Measurements from ENCODE around the gene WBP4. TPM values are rescaled to one million over a fixed set of nuclear protein-coding genes. Genes with fewer than 3 reads are reported as not detected.

The WBP4 gene
- total RNA-seq, 6 experiments from 2014 or later, result 3.8 to 6.9 (median 4.6) TPM

- ATAC-seq (peak; percentile 72 to 80 (median 75)), DNase-seq (peak; percentile 94 to 96 (median 95))
- WGBS (ENCODE audit: insufficient coverage, low coverage, low lambda C conversion rate, missing lambda C conversion rate), result 0% methylated on average over 12 of the region's 57 CpGs
- Histone ChIP-seq H3K4me3 (peak overlapping the region; percentile 64 to 80 (median 78)), H3K36me3 (peaks cover 0 to under 1% (median 0%) of the 10 kb centered on the region in 4 donors), H3K27me3 (no peaks in the 10 kb centered on the region), H3K27ac (peak overlapping the region; percentile 89 to 99 (median 92)), H3K4me1 (peaks cover 0 to 54% (median 17%) of the 10 kb centered on the region in 4 donors), H3K9me3 (no peaks in the 10 kb centered on the region)
- intact Hi-C loops (cut with DNase I), result no loop called here
- TF ChIP-seq CTCF (IDR thresholded peaks at IDR 0.05), result peak; percentile 19 to 43 (median 32)
- peak; percentile 65 for TF ChIP-seq POLR2A (IDR thresholded peaks at IDR 0.05)
These were observed 1.1 kb upstream of the WBP4 start for GRCh38 chr13:41060082-41060723.

- no peak for TF ChIP-seq POLR2A (IDR thresholded peaks at IDR 0.05)
- no peak for TF ChIP-seq CTCF (IDR thresholded peaks at IDR 0.05)
- ATAC-seq, result peak; percentile 56 to 68 (median 62)
- Histone ChIP-seq H3K4me3 (peak overlapping the region; percentile 64 to 80 (median 78)), H3K4me1 (peaks cover 0 to 49% (median 15%) of the 10 kb centered on the region in 4 donors), H3K27me3 (no peaks in the 10 kb centered on the region), H3K27ac (peak overlapping the region; percentile 89 to 99 (median 92)), H3K9me3 (no peaks in the 10 kb centered on the region), H3K36me3 (peaks cover 0 to 6% (median 0%) of the 10 kb centered on the region in 4 donors)
- intact Hi-C loops (cut with DNase I), result no loop called here
- DNase-seq, result peak in 2 of 3 donors; percentile 88 to 91
- WGBS (ENCODE audit: insufficient coverage, low coverage, low lambda C conversion rate, missing lambda C conversion rate), result 0% methylated on average over 5 of the region's 35 CpGs
These were observed 610 bp upstream of the WBP4 start for GRCh38 chr13:41060724-41061074.

GRCh38 chr13:41061914-41062837 is 867 bp downstream of the WBP4 start:
- 1% methylated on average over 15 of the region's 24 CpGs for WGBS (ENCODE audit: insufficient coverage, low coverage, low lambda C conversion rate, missing lambda C conversion rate)
- intact Hi-C loops (cut with DNase I), result no loop called here
- H3K4me3 ChIP-seq, result peak overlapping the region; percentile 64 to 80 (median 78)
- TF ChIP-seq CTCF (IDR thresholded peaks at IDR 0.05) (no peak), POLR2A (IDR thresholded peaks at IDR 0.05) (no peak)
- peak overlapping the region; percentile 89 to 99 (median 92) for H3K27ac ChIP-seq
- no peaks in the 10 kb centered on the region for H3K9me3 ChIP-seq
- peaks cover 0 to 21% (median 2%) of the 10 kb centered on the region in 4 donors for H3K36me3 ChIP-seq
- DNase-seq (no peak), ATAC-seq (peak; percentile 33 to 46 (median 38))
- no peaks in the 10 kb centered on the region for H3K27me3 ChIP-seq
- H3K4me1 ChIP-seq, result peaks cover 0 to 34% (median 13%) of the 10 kb centered on the region in 4 donors

- WGBS (ENCODE audit: insufficient coverage, low coverage, low lambda C conversion rate, missing lambda C conversion rate), result 58% methylated on average over 2 of the region's 2 CpGs
- TF ChIP-seq CTCF (IDR thresholded peaks at IDR 0.05) (no peak), POLR2A (IDR thresholded peaks at IDR 0.05) (no peak)
- H3K4me1 ChIP-seq, result peaks cover 0 to 11% (median 5%) of the 10 kb centered on the region in 4 donors
- intact Hi-C loops (cut with DNase I), result no loop called here
- H3K9me3 ChIP-seq, result no peaks in the 10 kb centered on the region
- no peak for DNase-seq
- H3K27me3 ChIP-seq, result no peaks in the 10 kb centered on the region
- ATAC-seq, result no peak
- H3K27ac ChIP-seq, result no peak overlapping the region
- H3K4me3 ChIP-seq, result no peak overlapping the region
- H3K36me3 ChIP-seq, result peaks cover 0 to 40% (median 13%) of the 10 kb centered on the region in 4 donors
These were observed 3.2 kb downstream of the WBP4 start for GRCh38 chr13:41064493-41064892.

Measured in right lobe of liver (tissue), 6 donors.